HG03103 (cell line): Measurements from ENCODE around the gene VN1R4.
"Not testable (repeated sequence)": the region's sequence is repeated elsewhere in the genome, so short reads cannot be mapped to it uniquely, and the experiment has no call there.

Experiments
- ATAC-seq: cut with Tn5 transposase; IDR thresholded peaks from one replicate; pipeline ENCODE4 v1.9.1; 2021; ENCODE audit warnings: low read depth; ENCODE audit not compliant: unreplicated experiment

The VN1R4 gene

GRCh38 chr19:53267623-53268022 lies at the start of gene VN1R4:
Gene VN1R4 (minus strand): TSS chr19:53267723. CDS start chr19:53267665, 58 bp downstream.
- ATAC-seq = not testable (repeated sequence)

- ATAC-seq = no peak
Observed at GRCh38 chr19:53311897-53312296, 44.4 kb upstream of the VN1R4 start.

- no peak for ATAC-seq
Observed at GRCh38 chr19:53311044-53311443, 43.5 kb upstream of the VN1R4 start.

- no peak for ATAC-seq
Observed at GRCh38 chr19:53308339-53308811, 40.9 kb upstream of the VN1R4 start.

- ATAC-seq = not testable (repeated sequence)
Observed at GRCh38 chr19:53301341-53301740, 33.8 kb upstream of the VN1R4 start.

GRCh38 chr19:53294786-53295441 lies 27.4 kb upstream of the VN1R4 start:
- ATAC-seq = no peak

GRCh38 chr19:53290758-53291549 lies 23.4 kb upstream of the VN1R4 start:
- no peak for ATAC-seq

- ATAC-seq = no peak
Observed at GRCh38 chr19:53285087-53285486, 17.6 kb upstream of the VN1R4 start.

GRCh38 chr19:53281947-53282346 lies 14.4 kb upstream of the VN1R4 start:
- ATAC-seq = not testable (repeated sequence)

GRCh38 chr19:53275480-53275879 lies 8.0 kb upstream of the VN1R4 start:
- no peak for ATAC-seq

GRCh38 chr19:53272044-53272443 lies 4.5 kb upstream of the VN1R4 start:
- no peak for ATAC-seq

- ATAC-seq = not testable (repeated sequence)
Observed at GRCh38 chr19:53269861-53270260, 2.3 kb upstream of the VN1R4 start.

GRCh38 chr19:53257715-53258342 lies 9.7 kb downstream of the VN1R4 start, which contains the start of gene VN1R2:
Gene VN1R2 (plus strand): TSS chr19:53258292. CDS start chr19:53258376, 84 bp downstream.
- not testable (repeated sequence) for ATAC-seq

- ATAC-seq = no peak
Observed at GRCh38 chr19:53254411-53255341, 12.8 kb downstream of the VN1R4 start, which contains the start of gene ZNF677. Gene ZNF677 (minus strand): TSS chr19:53254873. CDS start chr19:53251550, 3,323 bp downstream.

- no peak for ATAC-seq
Observed at GRCh38 chr19:53246498-53246897, 21.0 kb downstream of the VN1R4 start.

GRCh38 chr19:53237114-53237777 lies 30.3 kb downstream of the VN1R4 start:
- no peak for ATAC-seq

- no peak for ATAC-seq
Observed at GRCh38 chr19:53224606-53225005, 42.9 kb downstream of the VN1R4 start.

GRCh38 chr19:53222716-53223115 lies 44.8 kb downstream of the VN1R4 start:
- not testable (repeated sequence) for ATAC-seq
